Ecto neural progenitor cell (in vitro differentiated cells): Measurements from ENCODE around the gene IRF7.
A peak's percentile ranks its signal among the peaks of the same experiment; 100 is the strongest.
"Not testable (repeated sequence)": the region's sequence is repeated elsewhere in the genome, so short reads cannot be mapped to it uniquely, and the experiment has no call there.

Experiments used
- DNase-seq: peaks from one replicate; pipeline ENCODE4 v3.0.0-alpha.2; 2018; ENCODE audit warnings: low spot score

Gene IRF7

DNA sequence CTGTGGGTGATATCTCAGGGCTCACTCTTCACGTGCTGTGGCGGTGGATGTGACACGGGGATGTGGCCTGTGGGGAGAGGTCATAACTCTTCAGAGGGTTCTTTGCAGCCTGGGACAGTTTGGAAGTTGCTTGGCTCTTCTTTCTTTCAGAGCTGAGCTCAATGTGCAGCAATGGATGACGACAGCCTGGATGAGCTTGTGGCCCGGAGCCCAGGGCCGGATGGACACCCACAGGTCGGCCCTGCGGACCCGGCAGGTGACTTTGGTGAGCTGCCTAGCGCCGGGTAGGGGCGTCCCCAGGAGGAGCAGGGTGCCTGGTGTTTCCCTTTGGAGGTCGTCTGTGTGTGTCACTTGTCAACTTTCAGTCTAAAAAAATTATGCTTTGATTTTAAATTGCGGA lies 34.4 kb downstream of the IRF7 start:
- no peak for DNase-seq

DNA sequence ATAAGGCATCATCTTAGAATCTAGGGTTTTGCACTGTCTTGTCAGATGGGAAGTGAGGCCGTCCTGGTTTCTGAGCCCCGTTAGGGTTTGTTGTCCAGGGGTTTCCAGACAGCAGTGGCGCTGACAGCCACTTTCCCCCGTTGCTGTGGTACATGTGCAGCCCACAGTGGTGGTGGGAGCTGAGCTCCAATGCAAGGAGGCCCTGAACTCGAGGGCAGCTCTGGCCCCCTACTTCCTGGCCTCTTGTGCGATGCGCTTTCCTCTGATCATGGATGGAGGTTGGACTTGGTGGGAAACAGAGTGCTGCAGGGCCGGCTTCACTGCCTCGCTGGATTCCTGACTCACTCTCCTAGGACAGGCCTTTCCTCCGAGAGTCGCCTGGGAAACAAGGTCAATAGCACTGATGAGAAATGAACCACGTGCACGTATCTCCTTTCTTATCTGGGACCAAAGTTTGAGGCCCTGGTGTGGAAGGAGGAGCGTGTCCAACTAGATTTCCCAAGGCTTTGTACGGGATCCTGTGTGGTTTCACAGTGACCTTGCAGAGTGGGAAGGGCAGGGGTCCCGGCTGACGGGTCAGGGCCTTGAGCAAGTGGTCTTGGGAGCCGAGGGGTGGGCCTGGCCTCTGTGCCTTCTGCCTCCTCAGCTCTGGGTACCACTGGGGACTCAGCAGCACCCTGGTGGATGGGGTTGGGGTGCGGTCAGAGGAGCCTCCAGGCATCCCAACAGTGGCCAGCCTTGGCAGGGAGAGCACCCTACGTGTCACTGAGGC lies 35.7 kb downstream of the IRF7 start:
- DNase-seq, result no peak

- no peak for DNase-seq
These were observed 37.3 kb downstream of the IRF7 start for GRCh38 chr11:578276-579035.

- no peak for DNase-seq
These were observed 38.2 kb downstream of the IRF7 start for GRCh38 chr11:577611-577894.

DNA sequence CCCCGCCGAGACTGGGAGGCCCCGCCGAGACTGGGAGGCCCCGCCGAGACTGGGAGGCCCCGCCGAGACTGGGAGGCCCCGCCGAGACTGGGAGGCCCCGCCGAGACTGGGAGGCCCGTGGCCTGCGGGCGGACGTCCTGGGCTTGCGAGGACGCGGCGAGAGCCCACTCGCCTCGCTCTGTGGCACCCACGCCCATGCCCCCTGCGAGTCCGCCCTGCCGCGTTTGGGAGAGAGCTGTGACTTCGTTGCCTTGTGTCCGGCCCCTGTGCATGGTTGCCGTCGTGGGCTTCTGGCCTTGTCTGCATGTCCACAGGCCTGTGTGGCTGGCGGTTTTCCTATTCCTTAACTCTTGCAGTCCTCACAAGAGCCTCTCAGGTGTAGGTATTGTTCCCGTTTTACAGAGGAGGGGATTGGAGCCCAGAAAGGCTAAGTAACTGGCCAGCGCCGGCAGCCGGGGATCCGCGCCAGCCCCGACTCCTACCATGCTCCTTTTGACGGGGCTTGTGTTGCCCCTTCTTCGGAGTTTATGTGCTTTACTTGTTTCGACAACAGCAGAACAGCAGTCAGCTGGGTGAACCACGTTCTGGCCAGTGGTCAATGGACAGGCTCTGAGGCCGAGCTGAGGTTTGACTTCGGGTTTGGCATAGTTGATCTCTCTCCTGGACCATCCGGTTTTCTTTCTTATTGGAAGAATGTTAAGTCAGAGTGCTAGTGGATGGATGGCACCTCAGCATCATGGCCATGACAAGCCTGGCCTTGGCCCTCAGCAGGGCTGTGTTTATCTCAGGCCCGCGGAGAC lies 38.7 kb downstream of the IRF7 start:
- DNase-seq, result no peak

DNA sequence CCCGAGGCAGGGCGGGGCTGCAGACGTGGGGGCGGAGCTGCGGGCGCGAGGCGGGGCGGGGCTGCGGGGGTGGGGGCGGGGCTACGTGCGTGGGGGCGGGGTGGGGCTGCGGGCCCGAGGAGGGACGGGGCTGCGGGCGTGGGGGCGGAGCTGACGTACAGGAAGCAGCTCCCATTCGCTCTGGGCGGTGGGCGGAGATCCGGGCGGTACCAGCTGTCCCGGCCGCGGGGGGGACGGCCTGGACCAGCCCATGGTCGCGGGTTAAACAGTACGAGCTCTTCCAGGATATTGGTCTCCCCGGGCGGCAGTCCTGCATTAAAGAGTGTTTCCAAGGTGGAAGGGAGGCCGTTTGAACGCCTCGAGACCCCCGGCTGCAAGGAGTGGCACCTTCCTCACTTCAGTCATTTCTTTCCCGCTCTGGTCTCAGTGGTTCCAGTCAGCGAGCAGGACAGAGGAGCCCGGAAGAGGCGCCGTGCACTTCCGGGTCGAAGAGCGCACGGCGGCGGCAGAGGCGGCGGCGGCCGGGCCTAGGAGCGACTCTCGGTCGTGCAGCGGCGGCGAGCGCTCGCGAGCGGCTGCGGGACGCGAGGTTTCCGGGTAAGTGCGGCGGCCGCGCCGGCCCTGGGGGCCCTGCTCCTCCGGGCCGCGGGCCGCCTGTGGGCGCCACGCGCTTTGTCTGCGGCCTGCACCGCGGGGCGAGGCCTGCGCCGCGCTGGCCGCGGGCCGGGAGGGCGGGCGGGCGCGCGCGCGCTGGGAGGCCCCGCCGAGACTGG lies 39.6 kb downstream of the IRF7 start, which contains the start of gene PHRF1:
Gene PHRF1, plus strand, starts transcription at position 475 of the 773 bp plus-strand sequence. CDS start 5,043 bp downstream, outside the sequence.
- DNase-seq, result peak; percentile 97

GRCh38 chr11:575313-575995 lies 40.3 kb downstream of the IRF7 start:
- DNase-seq, result no peak

DNA sequence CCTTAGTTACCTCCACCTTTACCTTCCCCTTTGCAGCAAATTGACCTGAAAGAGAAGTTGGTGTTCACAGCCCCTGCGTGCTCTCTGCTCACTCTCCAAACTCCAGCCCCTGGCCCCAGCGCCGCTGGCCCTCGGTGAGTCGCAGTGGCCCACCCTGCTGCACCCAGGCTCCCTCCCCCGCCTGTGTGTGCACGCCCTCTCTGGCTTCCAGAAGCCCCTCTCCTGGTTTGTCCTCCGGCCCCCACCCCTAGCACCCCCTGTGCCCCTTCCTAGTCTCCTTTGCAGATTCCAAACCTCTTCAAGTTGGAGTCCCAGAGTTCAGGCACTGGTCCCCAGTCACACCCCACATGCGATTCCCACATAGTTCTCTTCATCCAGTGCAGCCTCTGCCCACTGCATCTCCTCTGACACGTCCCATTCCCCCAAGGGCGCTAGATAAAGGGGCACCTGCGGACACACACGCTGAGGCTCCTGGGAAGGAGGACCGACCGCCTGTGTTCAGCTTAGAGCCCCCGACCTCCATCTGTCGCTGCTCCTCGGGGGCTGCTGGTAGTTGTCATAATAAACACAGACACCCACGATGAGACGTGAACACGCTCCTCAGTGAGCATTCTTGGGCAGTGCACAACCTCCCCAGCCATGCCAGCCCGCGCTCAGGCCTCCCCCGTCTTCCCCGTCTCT lies 41.0 kb downstream of the IRF7 start:
- no peak for DNase-seq

GRCh38 chr11:574031-574570 lies 41.6 kb downstream of the IRF7 start:
- not testable (repeated sequence) for DNase-seq

GRCh38 chr11:573146-573759 lies 42.5 kb downstream of the IRF7 start:
- DNase-seq, result no peak

DNA sequence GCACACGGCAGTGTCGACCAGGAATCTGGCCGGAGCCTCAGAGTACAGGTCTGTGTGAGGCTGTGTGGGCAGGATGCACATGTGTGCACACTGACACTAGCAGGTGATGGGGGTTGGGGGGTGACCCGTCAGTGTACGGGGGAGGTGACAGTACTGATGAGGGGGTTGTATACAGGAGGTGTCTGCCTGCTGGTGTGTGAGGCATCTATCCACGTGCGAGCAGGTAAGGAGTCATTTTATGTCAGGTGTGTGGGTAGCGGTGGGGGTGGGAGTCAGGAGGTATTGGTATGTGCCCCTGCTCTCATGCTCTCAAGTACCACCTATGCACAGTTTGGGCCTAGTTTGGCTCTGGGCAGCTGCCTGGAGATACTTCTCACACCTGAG lies 44.0 kb downstream of the IRF7 start:
- DNase-seq, result no peak

DNA sequence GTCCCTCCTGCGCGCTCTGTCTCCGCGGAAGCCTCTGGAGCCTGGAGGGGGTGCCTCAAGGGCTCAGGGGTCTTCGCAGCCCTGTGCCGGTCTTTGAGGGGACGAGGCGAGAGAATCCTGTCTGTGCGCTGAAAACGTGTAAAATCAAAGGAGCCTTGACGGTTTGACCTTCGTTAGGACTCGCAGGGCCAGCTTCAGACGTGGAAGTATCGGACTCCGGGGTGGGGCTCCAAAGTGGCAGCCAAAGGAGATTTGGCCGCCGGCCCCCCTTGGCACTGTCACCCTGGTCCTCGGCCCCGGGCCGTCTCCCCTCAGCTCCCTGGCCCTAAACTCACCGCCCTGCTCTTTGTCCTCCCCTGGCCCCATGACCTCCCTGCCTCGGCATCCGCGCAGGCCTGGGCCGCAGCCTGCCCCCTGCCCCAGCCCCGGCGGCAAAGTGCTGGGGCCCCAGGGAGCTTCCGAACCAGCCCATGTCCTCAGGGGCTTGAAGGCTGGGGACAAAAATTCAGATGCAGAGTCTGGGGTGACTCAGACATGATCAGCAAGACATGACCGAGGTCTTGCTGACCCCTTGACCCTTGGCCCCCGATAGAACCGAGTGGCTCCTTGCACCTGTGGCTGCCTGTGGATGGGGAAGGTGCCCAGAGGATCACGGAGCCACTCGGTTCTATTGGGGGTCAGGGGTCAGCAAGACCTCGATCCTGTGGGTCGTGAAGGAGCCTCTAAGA lies 46.4 kb downstream of the IRF7 start:
- no peak for DNase-seq

- DNase-seq, result peak; percentile 98
These were observed 47.2 kb downstream of the IRF7 start for GRCh38 chr11:568306-569157.

DNA sequence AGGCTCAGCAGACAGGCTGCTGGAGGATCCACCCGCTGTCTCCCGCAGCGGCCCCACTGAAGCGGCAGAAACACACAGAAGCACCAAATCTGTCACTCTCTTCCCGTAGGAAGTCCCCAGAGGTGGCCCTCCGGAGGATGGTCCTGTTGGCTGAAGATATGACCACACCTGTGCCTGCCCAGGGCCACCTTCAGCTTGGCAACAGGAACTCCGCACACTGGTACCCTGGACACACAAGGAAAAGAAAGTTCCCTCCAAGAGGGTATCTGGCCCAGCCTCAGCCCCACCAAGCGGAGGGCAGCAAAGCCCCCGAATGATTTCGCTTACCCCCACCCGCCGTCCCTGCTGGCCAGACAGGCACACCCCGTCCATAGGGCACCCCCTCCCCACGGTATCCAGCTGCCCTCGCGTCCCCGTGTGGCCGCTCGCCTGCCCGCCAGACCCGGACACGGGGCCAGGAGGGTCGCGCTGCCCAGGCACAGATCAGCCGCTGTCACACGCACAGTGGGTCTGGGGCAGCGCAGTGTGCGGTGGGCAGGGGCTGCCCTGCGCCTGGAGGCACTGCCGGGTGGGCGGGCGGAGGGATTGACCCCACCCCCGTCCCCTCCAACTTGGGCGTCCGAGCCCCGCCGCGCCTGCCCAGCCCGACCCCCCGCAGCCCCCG lies 48.0 kb downstream of the IRF7 start:
- DNase-seq, result no peak

GRCh38 chr11:567011-567628 lies 48.6 kb downstream of the IRF7 start:
- DNase-seq, result no peak

GRCh38 chr11:565921-566509 lies 49.7 kb downstream of the IRF7 start:
- no peak for DNase-seq
